Mesothelial cell of epicardium (in vitro differentiated cells): ENCODE measurements around the gene FOSL1. TPM values are rescaled to one million over a fixed set of nuclear protein-coding genes. Genes with fewer than 3 reads are reported as not detected.

Source experiments
- DNase-seq, 2 experiments: peaks; one replicate each; pipeline ENCODE4 v3.0.0; 2021; ENCODE audit warnings: low spot score in 2 of 2; ENCODE audit not compliant: unreplicated experiment in 2 of 2
- H3K27ac Mint-ChIP-seq: 2 replicates; pipeline ENCODE4 v1.8.0; 2021; ENCODE audit warnings: mixed read lengths
- H3K27me3 Mint-ChIP-seq: 2 replicates; pipeline ENCODE4 v1.8.0; 2021; ENCODE audit warnings: low read depth, mixed read lengths
- H3K36me3 Mint-ChIP-seq: 2 replicates; pipeline ENCODE4 v1.8.0; 2021; ENCODE audit warnings: mixed read lengths
- H3K4me1 Mint-ChIP-seq: 2 replicates; pipeline ENCODE4 v1.8.0; 2021; ENCODE audit warnings: mixed read lengths
- H3K4me3 Mint-ChIP-seq: 2 replicates; pipeline ENCODE4 v1.8.0; 2021; ENCODE audit warnings: mild to moderate bottlenecking, moderate library complexity, mixed read lengths
- H3K9me3 Mint-ChIP-seq: 2 replicates; pipeline ENCODE4 v1.8.0; 2021; ENCODE audit warnings: mixed read lengths
- total RNA-seq: library from RNA; stranded (reverse); gene quantifications from 3 replicates; pipeline ENCODE4 v1.2.1, GENCODE V29; 2021
- TF ChIP-seq, protein P1 (sequence below): fragments of 200-600 bp; sonication (generic); IDR thresholded peaks from one replicate; pipeline ENCODE4 v1.5.0; 2021; ENCODE audit warnings: antibody characterized with exemption; ENCODE audit not compliant: unreplicated experiment

Gene FOSL1
- total RNA-seq, 1 donor from 2014 or later, result 3.1 TPM

DNA sequence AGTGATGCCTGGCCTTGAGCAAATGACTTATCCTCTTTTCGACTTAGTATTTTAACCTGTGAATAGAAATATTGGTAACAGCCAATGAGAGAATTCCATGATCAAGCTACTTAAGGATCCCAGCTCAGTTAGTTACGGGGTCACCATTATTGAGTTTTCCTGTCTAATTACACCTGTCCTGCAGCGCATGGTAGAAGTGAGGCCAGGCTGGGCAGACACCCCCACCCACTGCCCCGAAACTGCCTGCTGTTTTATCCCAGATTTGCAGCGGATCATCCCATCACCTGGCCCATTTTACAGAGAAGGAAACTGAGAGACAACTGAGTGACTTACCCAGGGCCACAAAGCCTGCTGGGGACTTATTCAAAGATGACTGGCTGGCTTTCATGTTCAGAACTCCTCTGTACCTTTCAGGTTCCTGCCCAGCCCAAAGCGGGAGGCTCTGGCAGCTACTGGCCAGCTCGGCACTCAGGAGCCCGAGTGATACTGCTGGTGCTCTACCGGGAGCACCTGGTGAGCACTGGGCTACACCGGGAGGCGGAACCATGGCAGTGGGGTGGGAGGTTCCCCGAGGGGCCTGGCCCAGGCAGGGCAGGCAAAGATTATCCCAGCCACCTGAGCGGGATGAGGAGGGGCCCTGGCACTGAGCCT, 38.5 kb downstream of the FOSL1 start:
- Mint-ChIP-seq H3K9me3 (no peaks in the 10 kb centered on the region), H3K27ac (peak overlapping the region; percentile 90), H3K36me3 (peaks cover 8% of the 10 kb centered on the region), H3K4me3 (peak overlapping the region; percentile 88), H3K4me1 (peaks cover 28% of the 10 kb centered on the region), H3K27me3 (no peaks in the 10 kb centered on the region)
- no peak for DNase-seq
- TF ChIP-seq, protein P1, sequence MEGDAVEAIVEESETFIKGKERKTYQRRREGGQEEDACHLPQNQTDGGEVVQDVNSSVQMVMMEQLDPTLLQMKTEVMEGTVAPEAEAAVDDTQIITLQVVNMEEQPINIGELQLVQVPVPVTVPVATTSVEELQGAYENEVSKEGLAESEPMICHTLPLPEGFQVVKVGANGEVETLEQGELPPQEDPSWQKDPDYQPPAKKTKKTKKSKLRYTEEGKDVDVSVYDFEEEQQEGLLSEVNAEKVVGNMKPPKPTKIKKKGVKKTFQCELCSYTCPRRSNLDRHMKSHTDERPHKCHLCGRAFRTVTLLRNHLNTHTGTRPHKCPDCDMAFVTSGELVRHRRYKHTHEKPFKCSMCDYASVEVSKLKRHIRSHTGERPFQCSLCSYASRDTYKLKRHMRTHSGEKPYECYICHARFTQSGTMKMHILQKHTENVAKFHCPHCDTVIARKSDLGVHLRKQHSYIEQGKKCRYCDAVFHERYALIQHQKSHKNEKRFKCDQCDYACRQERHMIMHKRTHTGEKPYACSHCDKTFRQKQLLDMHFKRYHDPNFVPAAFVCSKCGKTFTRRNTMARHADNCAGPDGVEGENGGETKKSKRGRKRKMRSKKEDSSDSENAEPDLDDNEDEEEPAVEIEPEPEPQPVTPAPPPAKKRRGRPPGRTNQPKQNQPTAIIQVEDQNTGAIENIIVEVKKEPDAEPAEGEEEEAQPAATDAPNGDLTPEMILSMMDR, result no peak

DNA sequence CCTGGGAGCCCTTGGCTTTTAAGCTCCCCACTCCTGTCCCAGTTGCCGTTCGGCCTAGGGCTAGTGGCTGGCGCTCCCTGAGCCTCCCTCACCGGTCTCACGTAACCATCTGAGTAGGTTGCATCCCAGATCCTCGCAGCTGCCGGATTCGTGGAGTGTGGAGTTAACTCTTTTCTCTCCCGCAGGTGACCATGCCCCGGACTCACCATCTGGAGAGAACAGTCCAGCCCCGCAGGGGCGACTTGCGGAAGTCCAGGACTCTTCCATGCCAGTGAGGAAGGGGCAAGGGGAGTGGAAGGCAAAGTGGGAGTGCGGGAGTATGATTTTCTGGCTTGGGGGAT, 39.1 kb downstream of the FOSL1 start:
- peaks cover 13% of the 10 kb centered on the region for H3K36me3 Mint-ChIP-seq

DNA sequence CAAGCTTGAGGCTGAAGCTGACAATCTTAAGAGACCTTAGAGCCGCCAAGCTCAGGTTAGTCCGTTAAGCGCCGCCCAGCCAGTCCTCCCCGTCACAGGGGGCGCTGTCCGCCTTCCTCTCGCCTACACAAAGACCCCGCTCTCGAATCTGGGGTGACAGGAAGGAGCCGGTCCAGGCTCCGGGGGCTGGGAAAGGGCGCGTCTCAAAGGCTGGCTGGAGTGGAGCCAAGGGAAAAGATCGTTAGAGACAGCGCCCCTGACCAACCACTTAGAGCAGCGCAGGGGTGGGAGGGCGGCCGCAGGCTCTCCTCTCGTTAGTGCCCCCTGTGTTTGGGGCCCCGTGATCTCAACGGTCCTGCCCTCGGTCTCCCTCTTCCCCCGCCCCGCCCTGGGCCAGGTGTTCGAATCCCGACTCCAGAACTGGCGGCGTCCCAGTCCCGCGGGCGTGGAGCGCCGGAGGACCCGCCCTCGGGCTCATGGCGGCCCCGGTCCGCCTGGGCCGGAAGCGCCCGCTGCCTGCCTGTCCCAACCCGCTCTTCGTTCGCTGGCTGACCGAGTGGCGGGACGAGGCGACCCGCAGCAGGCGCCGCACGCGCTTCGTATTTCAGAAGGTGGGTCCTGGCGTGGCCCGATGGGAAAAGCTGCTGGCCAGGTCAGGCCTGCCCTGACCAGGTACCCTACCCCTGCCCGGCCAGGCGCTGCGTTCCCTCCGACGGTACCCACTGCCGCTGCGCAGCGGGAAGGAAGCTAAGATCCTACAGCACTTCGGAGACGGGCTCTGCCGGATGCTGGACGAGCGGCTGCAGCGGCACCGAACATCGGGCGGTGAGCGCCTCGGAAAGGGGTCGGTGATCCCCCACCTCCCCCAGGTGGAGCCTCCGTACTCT, 39.7 kb downstream of the FOSL1 start, which contains the start of gene MUS81:
Gene MUS81, plus strand, starts transcription at position 156 of the 887 bp plus-strand sequence. Its CDS starts 321 bp downstream, at position 477.
- Mint-ChIP-seq H3K27ac (peak within 1 kb of the TSS; percentile 100), H3K36me3 (peaks cover 15% of the 10 kb centered on the region), H3K27me3 (no peaks in the 10 kb centered on the region), H3K4me3 (peak within 1 kb of the TSS; percentile 88), H3K9me3 (no peaks in the 10 kb centered on the region), H3K4me1 (peaks cover 38% of the 10 kb centered on the region)
- TF ChIP-seq, protein P1, result peak; percentile 83
- DNase-seq, result peak; percentile 89 to 98

More for the DNA sequence above, 39.1 kb downstream of the FOSL1 start:
- Mint-ChIP-seq H3K27ac (peak overlapping the region; percentile 90), H3K4me1 (peaks cover 33% of the 10 kb centered on the region), H3K27me3 (no peaks in the 10 kb centered on the region), H3K4me3 (peak overlapping the region; percentile 88), H3K9me3 (no peaks in the 10 kb centered on the region)
- no peak for DNase-seq
- TF ChIP-seq, protein P1, result no peak

DNA sequence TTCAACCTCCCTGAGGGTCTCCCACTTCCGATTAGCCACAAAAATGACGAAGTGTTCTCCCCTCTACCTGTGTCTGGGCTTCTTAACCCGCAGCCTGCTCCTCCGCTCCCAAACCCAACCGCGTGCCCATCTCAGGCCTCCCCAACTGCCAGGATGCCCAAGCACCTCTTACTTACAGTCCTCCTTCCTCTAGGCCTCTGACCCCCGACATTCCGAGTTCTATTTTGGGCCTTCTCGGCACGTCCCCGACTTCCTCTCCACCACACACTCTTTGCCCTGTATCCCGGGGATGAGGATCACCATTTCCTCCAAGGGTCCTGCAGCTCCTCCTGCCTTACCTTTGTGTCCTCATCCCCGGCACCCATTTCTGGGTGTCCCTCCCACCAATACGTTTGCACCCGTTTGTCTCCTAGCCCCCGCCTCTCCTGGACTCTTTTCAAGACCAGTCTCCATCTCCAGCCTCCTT, 40.3 kb downstream of the FOSL1 start:
- TF ChIP-seq, protein P1, result no peak
- peak in 1 of 2 experiments; percentile 66 for DNase-seq
- Mint-ChIP-seq H3K9me3 (no peaks in the 10 kb centered on the region), H3K27me3 (no peaks in the 10 kb centered on the region), H3K4me1 (peaks cover 39% of the 10 kb centered on the region), H3K4me3 (peak overlapping the region; percentile 88), H3K36me3 (peaks cover 16% of the 10 kb centered on the region), H3K27ac (peak overlapping the region; percentile 97)

DNA sequence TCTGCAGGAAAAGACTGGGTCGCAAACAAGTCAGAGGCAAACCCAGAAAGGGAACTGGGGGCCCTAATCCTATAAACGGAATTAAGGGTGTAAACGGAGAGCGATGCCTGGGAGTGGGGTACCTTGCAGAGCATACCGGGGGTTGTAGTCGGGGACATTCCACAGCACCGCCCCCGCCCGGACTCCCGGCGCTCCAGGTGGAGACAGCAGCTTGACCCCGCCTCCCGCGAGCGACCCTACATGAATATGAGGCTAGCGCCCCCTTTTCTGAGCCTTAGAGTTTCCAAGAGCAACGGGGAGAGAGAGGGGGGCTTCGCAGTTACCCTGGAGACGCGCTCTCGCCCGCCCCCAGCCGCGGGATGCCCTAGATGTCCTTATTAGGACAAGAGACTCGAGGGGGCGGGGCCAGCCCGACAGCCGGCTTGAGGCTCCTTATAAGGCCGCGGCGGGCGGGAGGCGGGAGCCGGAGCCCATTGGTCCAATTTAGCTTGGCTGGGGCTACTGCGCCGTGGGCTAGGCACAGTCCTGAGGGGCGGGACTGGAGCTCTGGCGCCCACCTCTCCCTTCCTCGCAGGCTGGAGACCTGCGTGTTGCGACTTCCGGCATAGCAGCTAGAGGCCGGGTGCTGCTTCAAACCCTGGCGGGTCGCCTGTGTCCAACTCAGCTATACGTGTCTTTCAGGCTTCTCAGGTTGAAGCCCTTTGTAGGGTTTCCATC, 40.9 kb downstream of the FOSL1 start:
- no peaks in the 10 kb centered on the region for H3K27me3 Mint-ChIP-seq

More for the DNA sequence above, 40.9 kb downstream of the FOSL1 start:
- H3K9me3 Mint-ChIP-seq, result no peaks in the 10 kb centered on the region
- peaks cover 41% of the 10 kb centered on the region for H3K4me1 Mint-ChIP-seq
- H3K36me3 Mint-ChIP-seq, result peaks cover 22% of the 10 kb centered on the region
- H3K27ac Mint-ChIP-seq, result peak overlapping the region; percentile 100
- TF ChIP-seq, protein P1, result no peak
- peak; percentile 98 for DNase-seq
- peak overlapping the region; percentile 88 for H3K4me3 Mint-ChIP-seq
